SK-N-SH treated with all-trans-retinoic acid at 6 μM for 48 hours (cell line): Measurements from ENCODE around the gene HOGA1.

Experiments
- ATAC-seq: fragments of 200-7000 bp; cut with Tn5 transposase; 3 replicates; pipeline ENCODE4 v1.9.1; 2020; ENCODE audit warnings: mild to moderate bottlenecking, moderate library complexity
- ARNTL ChIP-seq: fragments of 450-650 bp; formaldehyde crosslinking; IDR thresholded peaks from 2 replicates; pipeline ENCODE4 v1.5.0; 2020; ENCODE audit warnings: low read depth, mild to moderate bottlenecking, moderate library complexity, borderline replicate concordance
- BACH2 ChIP-seq: fragments of 250-450 bp; sonication (Bioruptor Pico); IDR thresholded peaks from 2 replicates; pipeline ENCODE4 v1.9.0; 2021; ENCODE audit warnings: mild to moderate bottlenecking, borderline replicate concordance
- CSDC2 ChIP-seq: fragments of 250-450 bp; sonication (Bioruptor Pico); IDR thresholded peaks from 2 replicates; pipeline ENCODE4 v1.5.0; 2020; ENCODE audit warnings: mild to moderate bottlenecking, moderate library complexity
- GLIS3 ChIP-seq: fragments of 250-450 bp; sonication (Bioruptor Pico); IDR thresholded peaks from 2 replicates; pipeline ENCODE4 v1.5.0; 2020; ENCODE audit warnings: mild to moderate bottlenecking, moderate library complexity
- ISL1 ChIP-seq: fragments of 250-450 bp; sonication (Bioruptor Pico); IDR thresholded peaks from 2 replicates; pipeline ENCODE4 v2.1.2; 2022; ENCODE audit warnings: mild to moderate bottlenecking, moderate library complexity
- OSR1 ChIP-seq: fragments of 250-450 bp; sonication (Bioruptor Pico); IDR thresholded peaks from 2 replicates; pipeline ENCODE4 v1.8.0; 2022; ENCODE audit warnings: moderate library complexity, mild to moderate bottlenecking, inconsistent platforms
- PATZ1 ChIP-seq: fragments of 250-450 bp; sonication (Bioruptor Pico); IDR thresholded peaks from 2 replicates; pipeline ENCODE4 v1.8.0; 2020; ENCODE audit warnings: mild to moderate bottlenecking, moderate library complexity, borderline replicate concordance
- PPARA ChIP-seq: fragments of 250-450 bp; sonication (Bioruptor Pico); IDR thresholded peaks from 2 replicates; pipeline ENCODE4 v1.5.0; 2020; ENCODE audit warnings: mild to moderate bottlenecking, borderline replicate concordance
- RARB ChIP-seq: fragments of 250-450 bp; sonication (Bioruptor Pico); IDR thresholded peaks from 2 replicates; pipeline ENCODE4 v1.8.0; 2021; ENCODE audit warnings: mild to moderate bottlenecking, moderate library complexity
- TCF4 ChIP-seq: fragments of 250-450 bp; sonication (Bioruptor Pico); IDR thresholded peaks from 2 replicates; pipeline ENCODE4 v1.8.0; 2021; ENCODE audit warnings: mild to moderate bottlenecking, moderate library complexity, borderline replicate concordance
- TOX ChIP-seq: fragments of 250-450 bp; sonication (Bioruptor Pico); IDR thresholded peaks from 2 replicates; pipeline ENCODE4 v1.8.0; 2021; ENCODE audit warnings: mild to moderate bottlenecking, moderate library complexity, borderline replicate concordance
- TSHZ2 ChIP-seq: fragments of 250-450 bp; sonication (Bioruptor Pico); IDR thresholded peaks from 2 replicates; pipeline ENCODE4 v1.5.0; 2020; ENCODE audit warnings: mild to moderate bottlenecking, moderate library complexity
- ZC3H10 ChIP-seq: fragments of 250-450 bp; sonication (Bioruptor Pico); IDR thresholded peaks from 2 replicates; pipeline ENCODE4 v1.5.1; 2021; ENCODE audit warnings: mild to moderate bottlenecking, moderate library complexity
- ZFP3 ChIP-seq: fragments of 250-450 bp; sonication (Bioruptor Pico); IDR thresholded peaks from 2 replicates; pipeline ENCODE4 v1.5.0; 2020; ENCODE audit warnings: mild to moderate bottlenecking, moderate library complexity
- ZNF565 ChIP-seq: fragments of 450-650 bp; formaldehyde crosslinking; conservative IDR thresholded peaks from 2 replicates; pipeline ENCODE4 v1.5.0; 2020; ENCODE audit warnings: low read depth, mild to moderate bottlenecking, moderate library complexity
- ZNF70 ChIP-seq: fragments of 450-650 bp; formaldehyde crosslinking; IDR thresholded peaks from 2 replicates; pipeline ENCODE4 v1.5.0; 2020; ENCODE audit warnings: mild to moderate bottlenecking, moderate library complexity
- ZNF8 ChIP-seq: fragments of 450-650 bp; formaldehyde crosslinking; IDR thresholded peaks from 2 replicates; pipeline ENCODE4 v1.5.0; 2020; ENCODE audit warnings: mild to moderate bottlenecking, moderate library complexity
- TF ChIP-seq, protein P1 (sequence below): fragments of 250-450 bp; sonication (Bioruptor Pico); IDR thresholded peaks from 2 replicates; pipeline ENCODE4 v1.5.1; 2021; ENCODE audit warnings: mild to moderate bottlenecking, moderate library complexity
- TF ChIP-seq, protein P2 (sequence below): fragments of 250-450 bp; sonication (Bioruptor Pico); IDR thresholded peaks from 2 replicates; pipeline ENCODE4 v1.8.0; 2021; ENCODE audit warnings: low read depth, mild to moderate bottlenecking, moderate library complexity, borderline replicate concordance

HOGA1 gene

GRCh38 chr10:97580421-97581367 is 3.5 kb upstream of the HOGA1 start:
- no peak for ATAC-seq
- no peak for TF ChIP-seq PATZ1 (CRISPR knock-in tag)
- TF ChIP-seq PPARA = no peak
- no peak for TF ChIP-seq ZNF8 (CRISPR knock-in tag)
- TF ChIP-seq ZC3H10 = no peak
- TF ChIP-seq ARNTL (CRISPR knock-in tag) = no peak
- no peak for TF ChIP-seq OSR1 (CRISPR knock-in tag)
- TF ChIP-seq TSHZ2 (CRISPR knock-in tag) = no peak
- TF ChIP-seq, protein P1, sequence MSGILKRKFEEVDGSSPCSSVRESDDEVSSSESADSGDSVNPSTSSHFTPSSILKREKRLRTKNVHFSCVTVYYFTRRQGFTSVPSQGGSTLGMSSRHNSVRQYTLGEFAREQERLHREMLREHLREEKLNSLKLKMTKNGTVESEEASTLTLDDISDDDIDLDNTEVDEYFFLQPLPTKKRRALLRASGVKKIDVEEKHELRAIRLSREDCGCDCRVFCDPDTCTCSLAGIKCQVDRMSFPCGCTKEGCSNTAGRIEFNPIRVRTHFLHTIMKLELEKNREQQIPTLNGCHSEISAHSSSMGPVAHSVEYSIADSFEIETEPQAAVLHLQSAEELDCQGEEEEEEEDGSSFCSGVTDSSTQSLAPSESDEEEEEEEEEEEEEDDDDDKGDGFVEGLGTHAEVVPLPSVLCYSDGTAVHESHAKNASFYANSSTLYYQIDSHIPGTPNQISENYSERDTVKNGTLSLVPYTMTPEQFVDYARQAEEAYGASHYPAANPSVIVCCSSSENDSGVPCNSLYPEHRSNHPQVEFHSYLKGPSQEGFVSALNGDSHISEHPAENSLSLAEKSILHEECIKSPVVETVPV (CRISPR knock-in tag) = no peak
- TF ChIP-seq ZNF70 (CRISPR knock-in tag) = no peak
- no peak for TF ChIP-seq ZNF565 (CRISPR knock-in tag)

- ATAC-seq = no peak
Measured at GRCh38 chr10:97582169-97582568, 2.0 kb upstream of the HOGA1 start.

DNA sequence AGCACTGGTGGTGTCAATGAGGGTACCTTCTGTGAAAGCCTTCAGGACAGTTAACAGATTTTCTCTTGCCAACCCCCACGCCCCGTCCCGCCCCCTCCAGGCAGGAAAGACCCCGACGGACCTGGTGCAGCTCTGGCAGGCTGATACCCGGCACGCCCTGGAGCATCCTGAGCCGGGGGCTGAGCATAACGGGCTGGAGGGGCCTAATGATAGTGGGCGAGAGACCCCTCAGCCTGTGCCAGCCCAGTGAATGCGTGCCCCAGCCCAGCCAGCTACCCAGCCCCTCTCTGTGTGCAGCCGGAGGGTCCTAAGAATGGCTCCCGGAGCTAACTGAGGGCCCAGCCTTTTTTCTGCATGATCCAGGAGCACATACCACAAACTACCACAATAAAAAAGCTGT is 713 bp upstream of the HOGA1 start:
- TF ChIP-seq ISL1 (no peak), ZFP3 (no peak), PATZ1 (CRISPR knock-in tag) (no peak), GLIS3 (CRISPR knock-in tag) (no peak), PPARA (no peak), TCF4 (CRISPR knock-in tag) (no peak), ARNTL (CRISPR knock-in tag) (no peak), ZNF70 (CRISPR knock-in tag) (no peak), BACH2 (CRISPR knock-in tag) (no peak), TSHZ2 (CRISPR knock-in tag) (no peak), CSDC2 (CRISPR knock-in tag) (no peak), RARB (no peak), TOX (CRISPR knock-in tag) (no peak)
- TF ChIP-seq, protein P2, sequence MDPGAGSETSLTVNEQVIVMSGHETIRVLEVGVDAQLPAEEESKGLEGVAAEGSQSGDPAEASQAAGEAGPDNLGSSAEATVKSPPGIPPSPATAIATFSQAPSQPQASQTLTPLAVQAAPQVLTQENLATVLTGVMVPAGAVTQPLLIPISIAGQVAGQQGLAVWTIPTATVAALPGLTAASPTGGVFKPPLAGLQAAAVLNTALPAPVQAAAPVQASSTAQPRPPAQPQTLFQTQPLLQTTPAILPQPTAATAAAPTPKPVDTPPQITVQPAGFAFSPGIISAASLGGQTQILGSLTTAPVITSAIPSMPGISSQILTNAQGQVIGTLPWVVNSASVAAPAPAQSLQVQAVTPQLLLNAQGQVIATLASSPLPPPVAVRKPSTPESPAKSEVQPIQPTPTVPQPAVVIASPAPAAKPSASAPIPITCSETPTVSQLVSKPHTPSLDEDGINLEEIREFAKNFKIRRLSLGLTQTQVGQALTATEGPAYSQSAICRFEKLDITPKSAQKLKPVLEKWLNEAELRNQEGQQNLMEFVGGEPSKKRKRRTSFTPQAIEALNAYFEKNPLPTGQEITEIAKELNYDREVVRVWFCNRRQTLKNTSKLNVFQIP (CRISPR knock-in tag) = no peak
- TF ChIP-seq, protein P1 (CRISPR knock-in tag) = no peak
- no peak for ATAC-seq

More at GRCh38 chr10:97582169-97582568, 2.0 kb upstream of the HOGA1 start:
- no peak for TF ChIP-seq ZNF565 (CRISPR knock-in tag)
- TF ChIP-seq, all 23 proteins: peak for 0
